ENCODE measurements around the gene FREM3. TPM values are rescaled to one million over a fixed set of nuclear protein-coding genes. Genes with fewer than 3 reads are reported as not detected.
A peak's percentile ranks its signal among the peaks of the same experiment; 100 is the strongest.

FREM3 gene
- total RNA-seq, 1 experiment from 2014 or later: not detected

DNA sequence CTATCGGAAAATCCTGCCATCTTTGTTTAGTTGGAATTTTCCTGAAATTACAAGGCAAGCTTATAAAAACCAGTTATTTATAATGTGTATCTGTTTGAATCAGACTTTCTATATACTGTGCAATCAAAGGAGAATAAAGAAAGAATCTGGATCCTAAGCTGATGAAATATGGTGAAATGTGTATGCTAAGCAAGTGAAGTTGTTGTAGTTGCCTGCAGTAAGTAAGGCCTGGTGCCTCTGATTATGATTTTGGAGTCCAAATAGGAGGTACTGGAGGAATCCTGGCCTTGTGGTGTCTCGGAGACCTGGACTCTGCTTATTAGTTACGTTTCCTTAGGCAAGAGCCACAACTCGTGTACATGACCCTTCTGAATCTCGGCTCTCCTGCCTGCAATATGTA, 13.1 kb upstream of the FREM3 start:
- H2BK5ac ChIP-seq (ENCODE audit: insufficient read length, low read length): no peak overlapping the region
- no peak overlapping the region for H3T11ph ChIP-seq (ENCODE audit: low read length)
- H3K27me3 ChIP-seq (ENCODE audit: insufficient read depth, low read length): no peaks in the 10 kb centered on the region
- no peak overlapping the region for H3K18ac ChIP-seq (ENCODE audit: insufficient read length, low read depth, low read length)
- H4K8ac ChIP-seq (replicated peaks; ENCODE audit: insufficient read length, low read depth, low read length): no peak overlapping the region
- H4K5ac ChIP-seq (ENCODE audit: insufficient read length, low read depth, low read length): no peak overlapping the region
- H3K56ac ChIP-seq (ENCODE audit: insufficient read length, low read depth, low read length): no peak overlapping the region
- no peak overlapping the region for H2BK120ac ChIP-seq (ENCODE audit: low read depth, low read length, poor library complexity, severe bottlenecking)
- H3K4me2 ChIP-seq (ENCODE audit: insufficient read depth, insufficient read length, low read length): peak overlapping the region; percentile 47
- no peaks in the 10 kb centered on the region for H4K20me1 ChIP-seq (ENCODE audit: control insufficient read depth, insufficient read depth, insufficient read length)
- no peak overlapping the region for H3K9ac ChIP-seq (ENCODE audit: extremely low read depth, insufficient read length, low read length)
- DNase-seq: no peak
- H3K23ac ChIP-seq (ENCODE audit: insufficient read length, low read depth, low read length): no peak overlapping the region
- H3K79me2 ChIP-seq (ENCODE audit: insufficient read depth, low read length): no peaks in the 10 kb centered on the region
- no peak overlapping the region for H3K14ac ChIP-seq (ENCODE audit: insufficient read depth, low read length)
- no peak overlapping the region for H2BK12ac ChIP-seq (ENCODE audit: insufficient read length, low read depth, low read length)
- no peak overlapping the region for H2BK15ac ChIP-seq (ENCODE audit: low read depth, low read length)
- Mint-ChIP-seq H3K9me3 (no peaks in the 10 kb centered on the region; a peak in 1 of 5 replicates), H3K36me3 (ENCODE audit: insufficient read depth in 1 of 3, low read depth in 3 of 3) (no peaks in the 10 kb centered on the region), H3K27ac (peak overlapping the region in 2 of 3 experiments; percentile 94 to 96; a peak in 5 of 7 replicates), H3K27me3 (ENCODE audit: low read depth) (no peaks in the 10 kb centered on the region), H3K4me1 (peaks cover 34 to 44% of the 10 kb centered on the region in 2 experiments), H3K4me3 (no peak overlapping the region; a peak in 1 of 5 replicates)
- no peak overlapping the region for H4K91ac ChIP-seq (ENCODE audit: insufficient read length, low read depth, low read length)
- no peaks in the 10 kb centered on the region for H3K79me1 ChIP-seq (ENCODE audit: insufficient read depth, low read depth, low read length, poor library complexity, severe bottlenecking)
- no peak overlapping the region for H2AK5ac ChIP-seq (ENCODE audit: insufficient read length, low read length)
- no peaks in the 10 kb centered on the region for H3K23me2 ChIP-seq (ENCODE audit: insufficient read length, low read depth, low read length, poor library complexity, severe bottlenecking)
- no peak overlapping the region for H2AFZ ChIP-seq (ENCODE audit: low read length)
- no peak overlapping the region for H2BK20ac ChIP-seq (ENCODE audit: low read depth, low read length, poor library complexity, severe bottlenecking)
- peak overlapping the region; percentile 28 for H3K27ac ChIP-seq (ENCODE audit: insufficient read length, low read depth, low read length)
- peaks cover 8% of the 10 kb centered on the region; the same call in 1 of the 2 replicates for H3K4me1 ChIP-seq (ENCODE audit: insufficient read depth, low read length)
- no peak for TF ChIP-seq CTCF (conservative IDR thresholded peaks at IDR 0.05)
- no peaks in the 10 kb centered on the region for H3K9me3 ChIP-seq (ENCODE audit: control insufficient read depth, low read depth, low read length)
- WGBS (ENCODE audit: extremely low coverage, insufficient read length, low lambda C conversion rate): no CpG with 5 or more reads among the region's 5 CpGs
- no peak overlapping the region for H3K4ac ChIP-seq (ENCODE audit: low read depth, low read length)

All from H9 (cell line).